HUES48 (cell line): Measurements from ENCODE around the gene DPYSL5.

Experiments used
- H3K27ac ChIP-seq: one replicate; pipeline ENCODE4 v1.7.0; 2013; ENCODE audit warnings: low read depth, low read length, inconsistent platforms
- H3K27me3 ChIP-seq: 2 replicates; pipeline ENCODE4 v1.6.1; 2013; ENCODE audit warnings: mild to moderate bottlenecking, low read length; ENCODE audit not compliant: control insufficient read depth, insufficient read depth
- H3K36me3 ChIP-seq: 2 replicates; pipeline ENCODE4 v1.6.1; 2013; ENCODE audit warnings: low read length; ENCODE audit not compliant: control insufficient read depth, insufficient read depth
- H3K4me1 ChIP-seq: 2 replicates; pipeline ENCODE4 v1.6.1; 2013; ENCODE audit warnings: mild to moderate bottlenecking, low read length; ENCODE audit not compliant: control insufficient read depth, insufficient read depth
- H3K4me3 ChIP-seq: 2 replicates; pipeline ENCODE4 v1.5.1; 2013; ENCODE audit warnings: mild to moderate bottlenecking, low read depth, low read length
- H3K9ac ChIP-seq: 2 replicates; pipeline ENCODE4 v1.6.1; 2013; ENCODE audit warnings: mild to moderate bottlenecking, low read depth, low read length, moderate library complexity
- H3K9me3 ChIP-seq: 2 replicates; pipeline ENCODE4 v1.6.1; 2013; ENCODE audit warnings: low read length; ENCODE audit not compliant: control insufficient read depth, insufficient read depth

Gene DPYSL5

GRCh38 chr2:26855466-26855865, 7.5 kb downstream of the DPYSL5 start:
- peaks cover 33% of the 10 kb centered on the region for H3K27me3 ChIP-seq
- H3K4me3 ChIP-seq = no peak overlapping the region
- no peaks in the 10 kb centered on the region for H3K4me1 ChIP-seq
- no peaks in the 10 kb centered on the region for H3K9me3 ChIP-seq
- no peak overlapping the region for H3K9ac ChIP-seq
- H3K36me3 ChIP-seq = no peaks in the 10 kb centered on the region
- H3K27ac ChIP-seq = no peak overlapping the region

DNA sequence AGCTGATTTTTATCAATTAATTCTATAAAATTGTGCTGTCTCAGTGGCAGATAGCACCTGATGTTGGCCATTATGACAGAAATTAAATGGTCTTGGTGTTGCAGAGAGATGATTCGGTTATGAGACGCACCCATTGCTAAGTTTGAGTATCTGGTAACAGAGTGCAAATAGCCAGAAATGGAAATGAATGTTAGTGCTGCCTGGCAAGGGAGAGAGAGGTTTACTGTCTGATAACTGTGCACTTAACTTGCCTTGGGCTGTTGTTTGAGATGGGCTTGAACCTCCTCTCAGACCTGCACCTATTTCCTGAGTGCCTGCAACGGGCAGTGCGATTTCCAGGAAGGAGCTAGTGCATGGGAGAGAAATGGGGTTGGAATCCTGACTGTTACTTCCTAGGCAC, 11.7 kb downstream of the DPYSL5 start:
- H3K4me3 ChIP-seq = no peak overlapping the region
- no peak overlapping the region for H3K9ac ChIP-seq
- H3K27ac ChIP-seq = no peak overlapping the region
- H3K9me3 ChIP-seq = no peaks in the 10 kb centered on the region
- no peaks in the 10 kb centered on the region for H3K36me3 ChIP-seq
- H3K27me3 ChIP-seq = peaks cover 8% of the 10 kb centered on the region
- no peaks in the 10 kb centered on the region for H3K4me1 ChIP-seq

GRCh38 chr2:26860211-26860850, 12.4 kb downstream of the DPYSL5 start:
- Histone ChIP-seq H3K4me1 (no peaks in the 10 kb centered on the region), H3K4me3 (no peak overlapping the region), H3K9me3 (no peaks in the 10 kb centered on the region), H3K36me3 (no peaks in the 10 kb centered on the region), H3K27me3 (peaks cover 8% of the 10 kb centered on the region), H3K9ac (no peak overlapping the region), H3K27ac (no peak overlapping the region)

- Histone ChIP-seq H3K9ac (no peak overlapping the region), H3K27ac (no peak overlapping the region), H3K9me3 (no peaks in the 10 kb centered on the region), H3K27me3 (peaks cover 4% of the 10 kb centered on the region; the same call in 1 of the 2 replicates), H3K4me1 (no peaks in the 10 kb centered on the region), H3K4me3 (no peak overlapping the region), H3K36me3 (no peaks in the 10 kb centered on the region)
Observed at GRCh38 chr2:26861610-26862224, 13.8 kb downstream of the DPYSL5 start.

- Histone ChIP-seq H3K27ac (no peak overlapping the region), H3K4me3 (no peak overlapping the region), H3K9me3 (no peaks in the 10 kb centered on the region), H3K36me3 (no peaks in the 10 kb centered on the region), H3K4me1 (no peaks in the 10 kb centered on the region), H3K27me3 (peaks cover 4% of the 10 kb centered on the region; the same call in 1 of the 2 replicates), H3K9ac (no peak overlapping the region)
Observed at GRCh38 chr2:26864226-26864625, 16.3 kb downstream of the DPYSL5 start.

- Histone ChIP-seq H3K9me3 (no peaks in the 10 kb centered on the region), H3K4me1 (no peaks in the 10 kb centered on the region), H3K36me3 (no peaks in the 10 kb centered on the region), H3K27me3 (peaks cover 4% of the 10 kb centered on the region; the same call in 1 of the 2 replicates), H3K27ac (no peak overlapping the region), H3K4me3 (no peak overlapping the region), H3K9ac (no peak overlapping the region)
Observed at GRCh38 chr2:26864646-26865045, 16.7 kb downstream of the DPYSL5 start.

GRCh38 chr2:26870585-26871095, 22.7 kb downstream of the DPYSL5 start:
- Histone ChIP-seq H3K27ac (no peak overlapping the region), H3K4me3 (no peak overlapping the region), H3K36me3 (no peaks in the 10 kb centered on the region), H3K27me3 (peaks cover 38% of the 10 kb centered on the region), H3K9me3 (no peaks in the 10 kb centered on the region), H3K4me1 (no peaks in the 10 kb centered on the region), H3K9ac (no peak overlapping the region)

GRCh38 chr2:26873286-26873983, 25.5 kb downstream of the DPYSL5 start:
- Histone ChIP-seq H3K27me3 (peaks cover 38% of the 10 kb centered on the region), H3K36me3 (no peaks in the 10 kb centered on the region), H3K27ac (no peak overlapping the region), H3K9ac (no peak overlapping the region), H3K4me1 (no peaks in the 10 kb centered on the region), H3K4me3 (no peak overlapping the region), H3K9me3 (no peaks in the 10 kb centered on the region)

GRCh38 chr2:26874514-26874913, 26.6 kb downstream of the DPYSL5 start:
- peaks cover 38% of the 10 kb centered on the region for H3K27me3 ChIP-seq
- no peak overlapping the region for H3K4me3 ChIP-seq
- no peak overlapping the region for H3K27ac ChIP-seq

DNA sequence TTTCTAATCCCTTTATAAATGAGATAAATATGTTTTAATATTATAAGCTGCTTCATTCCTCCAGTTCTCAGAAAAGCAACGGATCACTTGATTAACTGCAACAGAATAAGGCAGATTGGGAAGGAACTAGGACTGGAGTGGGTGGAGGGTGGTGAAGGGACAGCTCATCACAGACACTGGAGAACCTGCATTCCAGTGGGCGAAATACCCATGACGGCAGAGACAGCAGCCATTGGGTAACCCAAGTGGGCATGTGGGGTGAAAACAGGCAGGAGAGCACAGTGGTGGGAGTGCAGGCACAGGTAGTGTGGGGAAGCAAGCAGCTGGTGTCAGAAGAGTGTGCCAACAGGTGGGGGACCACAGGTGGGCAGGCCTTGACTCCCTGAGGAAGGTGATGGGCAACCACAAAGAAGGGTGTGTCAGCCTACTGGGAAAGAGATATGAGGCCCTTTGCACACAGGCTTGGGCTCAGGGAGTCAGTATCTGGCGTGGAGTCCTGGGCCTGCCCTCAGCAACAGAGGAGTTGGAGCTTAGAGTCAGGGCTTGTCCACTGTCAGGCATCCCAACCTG, 27.2 kb downstream of the DPYSL5 start:
- H3K36me3 ChIP-seq = no peaks in the 10 kb centered on the region
- peaks cover 37% of the 10 kb centered on the region for H3K27me3 ChIP-seq
- no peak overlapping the region for H3K27ac ChIP-seq
- no peak overlapping the region for H3K4me3 ChIP-seq
- no peak overlapping the region for H3K9ac ChIP-seq
- H3K4me1 ChIP-seq = no peaks in the 10 kb centered on the region
- no peaks in the 10 kb centered on the region for H3K9me3 ChIP-seq

More at GRCh38 chr2:26874514-26874913, 26.6 kb downstream of the DPYSL5 start:
- H3K9ac ChIP-seq = no peak overlapping the region
- H3K4me1 ChIP-seq = no peaks in the 10 kb centered on the region
- H3K36me3 ChIP-seq = no peaks in the 10 kb centered on the region
- H3K9me3 ChIP-seq = no peaks in the 10 kb centered on the region

DNA sequence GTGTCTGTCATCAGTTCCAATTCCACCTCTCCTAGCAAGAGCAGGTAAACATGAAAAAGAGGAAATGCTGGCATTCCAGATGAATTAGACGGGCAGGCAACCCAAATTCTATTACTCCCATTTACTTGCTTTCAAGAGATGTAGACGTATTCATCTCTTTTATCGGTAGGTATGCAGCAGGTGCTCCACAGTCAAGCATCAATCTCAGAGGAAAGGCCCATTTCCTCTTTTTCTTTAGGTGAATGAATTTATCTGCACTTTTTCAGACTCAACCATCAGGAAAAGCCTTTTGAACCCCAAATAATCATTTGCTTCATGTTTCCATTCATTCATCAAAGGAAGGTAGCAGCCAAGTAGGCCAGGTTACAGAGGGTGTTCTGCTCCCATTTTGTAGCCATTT, 27.9 kb downstream of the DPYSL5 start:
- H3K27ac ChIP-seq = no peak overlapping the region
- no peaks in the 10 kb centered on the region for H3K4me1 ChIP-seq

More for the DNA sequence above, 27.9 kb downstream of the DPYSL5 start:
- Histone ChIP-seq H3K36me3 (no peaks in the 10 kb centered on the region), H3K4me3 (no peak overlapping the region), H3K27me3 (peaks cover 31% of the 10 kb centered on the region), H3K9ac (no peak overlapping the region), H3K9me3 (no peaks in the 10 kb centered on the region)
